Measurements from ENCODE around the gene FHIT. TPM values are rescaled to one million over a fixed set of nuclear protein-coding genes. Genes with fewer than 3 reads are reported as not detected.

Gene FHIT
- polyA plus RNA-seq, 1 experiment: 0.11 TPM

DNA sequence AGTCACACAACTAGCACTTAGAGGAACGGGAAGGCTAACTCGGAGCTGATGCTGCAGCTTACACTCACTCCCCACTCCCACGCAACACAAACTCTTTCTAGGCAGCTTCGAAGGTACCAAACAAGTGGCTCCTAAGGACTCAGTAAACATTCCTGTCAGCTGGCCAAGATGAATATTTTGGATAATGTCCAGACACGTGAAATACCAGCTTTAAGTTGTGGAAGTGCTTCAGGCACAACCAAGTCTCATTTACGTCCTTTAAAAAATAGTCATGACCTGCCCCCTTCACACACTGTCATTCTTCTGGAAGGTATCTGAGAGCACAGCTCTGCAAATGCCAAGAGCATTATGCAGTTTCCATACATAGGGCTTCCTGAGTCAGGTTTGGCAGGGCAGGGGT is 1195.5 kb downstream of the FHIT start:
- no peak overlapping the region for H3K4me3 ChIP-seq (ENCODE audit: low read depth, low read length)
- no peaks in the 10 kb centered on the region for H3K36me3 ChIP-seq (ENCODE audit: control insufficient read depth, insufficient read depth, low read length)
- TF ChIP-seq, protein P1, sequence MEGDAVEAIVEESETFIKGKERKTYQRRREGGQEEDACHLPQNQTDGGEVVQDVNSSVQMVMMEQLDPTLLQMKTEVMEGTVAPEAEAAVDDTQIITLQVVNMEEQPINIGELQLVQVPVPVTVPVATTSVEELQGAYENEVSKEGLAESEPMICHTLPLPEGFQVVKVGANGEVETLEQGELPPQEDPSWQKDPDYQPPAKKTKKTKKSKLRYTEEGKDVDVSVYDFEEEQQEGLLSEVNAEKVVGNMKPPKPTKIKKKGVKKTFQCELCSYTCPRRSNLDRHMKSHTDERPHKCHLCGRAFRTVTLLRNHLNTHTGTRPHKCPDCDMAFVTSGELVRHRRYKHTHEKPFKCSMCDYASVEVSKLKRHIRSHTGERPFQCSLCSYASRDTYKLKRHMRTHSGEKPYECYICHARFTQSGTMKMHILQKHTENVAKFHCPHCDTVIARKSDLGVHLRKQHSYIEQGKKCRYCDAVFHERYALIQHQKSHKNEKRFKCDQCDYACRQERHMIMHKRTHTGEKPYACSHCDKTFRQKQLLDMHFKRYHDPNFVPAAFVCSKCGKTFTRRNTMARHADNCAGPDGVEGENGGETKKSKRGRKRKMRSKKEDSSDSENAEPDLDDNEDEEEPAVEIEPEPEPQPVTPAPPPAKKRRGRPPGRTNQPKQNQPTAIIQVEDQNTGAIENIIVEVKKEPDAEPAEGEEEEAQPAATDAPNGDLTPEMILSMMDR (IDR thresholded peaks at IDR 0.05; ENCODE audit: insufficient read depth, low read depth, low read length): no peak
- ChIA-PET POLR2A (interaction anchor here (0.6 kb wide), 1 partner anchor 30 kb away, joined by 5 read pairs; no protein-coding TSS in a partner anchor), CTCF (interaction anchor here (0.8 kb wide), 1 partner anchor 9 kb away, joined by 3 read pairs; no protein-coding TSS in a partner anchor)
- no peaks in the 10 kb centered on the region for H3K27me3 ChIP-seq (ENCODE audit: control insufficient read depth, insufficient read depth, low read length)
- DNase-seq (ENCODE audit: low read depth): no peak

DNA sequence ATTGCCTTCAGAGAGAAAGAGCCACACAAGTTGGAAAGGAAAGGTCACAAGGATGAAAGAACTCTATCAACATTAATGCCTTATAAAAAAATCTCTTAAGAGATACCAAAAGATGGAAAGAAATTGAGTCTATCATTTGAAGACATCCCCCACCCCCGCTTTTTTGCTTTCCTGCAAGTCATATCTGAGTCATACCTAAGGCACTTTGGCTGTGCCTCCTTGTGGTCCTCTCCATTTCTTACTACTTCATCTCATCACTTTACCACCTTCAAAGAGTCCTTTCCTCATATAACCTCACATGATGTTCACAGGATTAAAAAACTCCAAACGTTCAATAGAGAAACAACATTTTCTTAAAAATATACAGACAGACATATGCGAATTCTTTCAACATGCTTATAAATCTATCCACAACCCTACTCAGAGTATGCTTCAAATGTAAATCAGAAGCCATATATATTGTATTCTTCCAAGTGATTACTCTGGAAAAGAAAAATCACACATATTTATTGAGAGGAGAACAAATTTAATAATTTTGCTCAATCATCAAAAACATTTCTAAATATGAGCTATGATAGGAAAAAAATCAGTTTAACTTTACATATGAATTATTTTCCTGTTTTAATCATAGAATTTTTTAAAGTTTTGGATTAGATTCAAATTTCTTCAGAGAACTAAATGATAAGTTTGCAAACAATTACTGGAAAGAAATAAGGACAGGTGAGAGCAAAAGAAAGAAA is 1197.6 kb downstream of the FHIT start:
- ChIA-PET CTCF (no interaction called here), POLR2A (no interaction called here)
- no peak for DNase-seq (ENCODE audit: low read depth)
- Histone ChIP-seq H3K4me3 (ENCODE audit: low read depth, low read length) (no peak overlapping the region), H3K27me3 (ENCODE audit: control insufficient read depth, insufficient read depth, low read length) (no peaks in the 10 kb centered on the region), H3K36me3 (ENCODE audit: control insufficient read depth, insufficient read depth, low read length) (no peaks in the 10 kb centered on the region)
- TF ChIP-seq, protein P1 (IDR thresholded peaks at IDR 0.05; ENCODE audit: insufficient read depth, low read depth, low read length): no peak

DNA sequence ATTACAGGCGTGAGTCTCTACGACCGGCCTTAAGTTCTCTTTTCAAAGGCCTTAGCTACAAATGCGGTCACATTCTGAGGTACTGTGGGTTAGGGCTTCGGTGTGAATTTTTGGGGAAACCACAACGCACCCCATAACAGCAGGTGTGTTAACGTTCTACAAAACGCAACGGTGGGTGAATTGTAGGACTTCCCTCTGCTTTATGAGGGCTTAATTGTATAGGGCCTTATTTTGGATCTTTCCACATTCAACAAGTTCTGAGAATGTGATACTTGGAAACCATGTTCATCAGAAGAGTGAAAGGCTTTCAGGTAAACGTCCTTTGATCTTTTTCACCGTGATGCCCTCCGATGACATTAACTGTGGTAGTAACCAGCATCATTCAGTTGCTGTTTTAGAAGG is 1202.8 kb downstream of the FHIT start:
- POLR2A ChIA-PET: no interaction called here
- TF ChIP-seq, protein P1 (IDR thresholded peaks at IDR 0.05; ENCODE audit: insufficient read depth, low read depth, low read length): no peak
- CTCF ChIA-PET: no interaction called here
- Histone ChIP-seq H3K27me3 (ENCODE audit: control insufficient read depth, insufficient read depth, low read length) (no peaks in the 10 kb centered on the region), H3K4me3 (ENCODE audit: low read depth, low read length) (no peak overlapping the region), H3K36me3 (ENCODE audit: control insufficient read depth, insufficient read depth, low read length) (no peaks in the 10 kb centered on the region)
- DNase-seq (ENCODE audit: low read depth): no peak

DNA sequence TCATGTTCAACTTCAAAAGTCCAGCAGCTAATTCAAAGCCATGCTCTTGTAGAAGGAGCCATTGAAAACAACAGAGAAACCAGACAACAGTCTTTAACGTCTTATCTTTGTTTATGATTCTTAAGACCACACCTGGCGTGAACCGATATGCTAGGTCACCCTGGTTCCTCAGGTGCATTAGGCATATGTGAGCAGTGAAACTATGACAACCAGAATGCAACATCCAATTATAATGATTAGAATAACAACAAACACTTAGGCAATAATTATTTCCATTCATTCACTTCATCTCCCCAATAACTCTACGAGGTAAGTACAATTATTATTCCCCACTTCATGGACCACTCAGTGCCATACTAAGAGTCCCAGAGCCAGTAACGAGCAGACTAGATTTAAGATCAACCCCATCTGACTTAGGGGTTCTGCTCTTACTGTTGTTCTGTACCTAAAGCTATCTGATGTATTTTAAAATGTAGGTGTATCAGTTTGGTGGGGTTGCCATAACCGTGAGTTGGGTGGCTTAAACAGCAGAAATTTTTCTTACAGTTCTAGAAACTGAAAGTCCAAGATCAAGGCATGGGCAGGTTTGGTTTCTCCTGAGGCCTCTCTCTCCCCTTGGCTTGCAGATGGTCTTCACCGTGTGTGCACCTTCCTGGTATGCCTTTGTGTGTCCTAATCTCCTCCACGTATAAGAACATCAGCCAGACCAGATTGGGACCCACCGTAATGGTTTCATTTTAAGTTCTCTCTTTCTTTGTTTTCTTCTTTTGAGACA is 1203.6 kb downstream of the FHIT start:
- Histone ChIP-seq H3K4me3 (ENCODE audit: low read depth, low read length) (no peak overlapping the region), H3K27me3 (ENCODE audit: control insufficient read depth, insufficient read depth, low read length) (no peaks in the 10 kb centered on the region), H3K36me3 (ENCODE audit: control insufficient read depth, insufficient read depth, low read length) (no peaks in the 10 kb centered on the region)
- CTCF ChIA-PET: interaction anchor here (1.5 kb wide), 1 partner anchor 8 kb away, joined by 3 read pairs; no protein-coding TSS in a partner anchor
- POLR2A ChIA-PET: no interaction called here
- TF ChIP-seq, protein P1 (IDR thresholded peaks at IDR 0.05; ENCODE audit: insufficient read depth, low read depth, low read length): no peak
- DNase-seq (ENCODE audit: low read depth): no peak

DNA sequence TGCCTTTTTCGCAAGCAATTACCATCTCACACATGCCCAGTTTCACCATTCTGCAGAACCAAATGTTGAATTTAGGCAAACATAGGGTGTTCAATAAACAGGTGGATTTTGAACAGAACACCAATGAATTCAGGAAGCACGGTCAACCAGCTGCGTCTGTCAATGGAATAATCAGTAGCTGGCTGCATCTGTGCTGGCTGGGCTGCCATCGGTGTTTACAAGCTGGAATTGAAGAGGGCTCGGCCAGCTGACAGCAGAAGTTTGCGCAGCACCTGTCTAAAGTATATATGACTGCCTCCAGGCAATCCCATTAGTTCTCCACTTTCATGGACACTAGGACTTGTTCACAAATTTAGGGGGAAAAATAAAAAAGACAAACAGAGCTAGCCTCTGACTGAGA is 1205.0 kb downstream of the FHIT start:
- TF ChIP-seq, protein P1 (IDR thresholded peaks at IDR 0.05; ENCODE audit: insufficient read depth, low read depth, low read length): no peak
- no peak for DNase-seq (ENCODE audit: low read depth)
- H3K36me3 ChIP-seq (ENCODE audit: control insufficient read depth, insufficient read depth, low read length): no peaks in the 10 kb centered on the region
- H3K27me3 ChIP-seq (ENCODE audit: control insufficient read depth, insufficient read depth, low read length): no peaks in the 10 kb centered on the region
- ChIA-PET CTCF (interaction anchor here (1.5 kb wide), 1 partner anchor 10 kb away, joined by 3 read pairs; no protein-coding TSS in a partner anchor), POLR2A (no interaction called here)
- no peak overlapping the region for H3K4me3 ChIP-seq (ENCODE audit: low read depth, low read length)

Data from BJ (cell line).